Adipose tissue (tissue), 3 donors: ENCODE data around the gene NHS. TPM values are rescaled to one million over a fixed set of nuclear protein-coding genes. Genes with fewer than 3 reads are reported as not detected.

ENCODE experiments used
- H3K27ac ChIP-seq: one replicate; pipeline ENCODE4 v1.5.1; 2013; ENCODE audit warnings: low read depth, low read length
- WGBS, 3 donors: extraction: QIAGEN DNeasy Blood & Tissue Kit; methylation state at CpG; one replicate each; pipeline ENCODE4 v1.1.7; 2013; 5-methylcytosine and 5-hydroxymethylcytosine counted together
- polyA plus RNA-seq, 3 donors: library from polyadenylated mRNA; stranded (reverse); fragments of 200-250 nt; gene quantifications; one replicate each; pipeline ENCODE4 v1.2.3, GENCODE V29; 2013
- donor health status: healthy with polysubstance abuse.
- donor health status: Bipolar disorder and iron deficiency.
- donor health status: healthy.

Gene NHS
- polyA plus RNA-seq, 3 donors, result 0.24 to 2.0 (median 1.8) TPM

GRCh38 chrX:17747692-17748091 lies 372.7 kb downstream of the NHS start:
- WGBS, 3 donors, result 80 to 97% (median 95%) methylated on average over 5 of the region's 5 CpGs
- no peak overlapping the region for H3K27ac ChIP-seq

GRCh38 chrX:17748684-17749083 lies 373.7 kb downstream of the NHS start:
- no peak overlapping the region for H3K27ac ChIP-seq
- 23 to 87% (median 86%) methylated on average over 5 of the region's 5 CpGs for WGBS, 3 donors

GRCh38 chrX:17750436-17750835 lies 375.4 kb downstream of the NHS start:
- 69 to 85% (median 83%) methylated on average over 3 of the region's 3 CpGs for WGBS, 3 donors
- no peak overlapping the region for H3K27ac ChIP-seq

GRCh38 chrX:17758382-17758781 lies 383.4 kb downstream of the NHS start:
- 70 to 85% (median 79%) methylated on average over 2 of the region's 2 CpGs for WGBS, 3 donors
- no peak overlapping the region for H3K27ac ChIP-seq

- no peak overlapping the region for H3K27ac ChIP-seq
- WGBS, 3 donors, result 63 to 83% (median 67%) methylated on average over 1 of the region's 1 CpG
Measured at GRCh38 chrX:17759990-17760389, 385.0 kb downstream of the NHS start.

- no peak overlapping the region for H3K27ac ChIP-seq
- 15 to 33% (median 25%) methylated on average over 1 of the region's 1 CpG for WGBS, 3 donors
Measured at GRCh38 chrX:17767734-17768133, 392.7 kb downstream of the NHS start.

- WGBS, 3 donors, result 51 to 85% (median 81%) methylated on average over 5 of the region's 5 CpGs
- H3K27ac ChIP-seq, result no peak overlapping the region
Measured at GRCh38 chrX:17768997-17769396, 394.0 kb downstream of the NHS start.

- WGBS, 3 donors, result 57 to 74% (median 71%) methylated on average over 3 of the region's 3 CpGs
- H3K27ac ChIP-seq, result no peak overlapping the region
Measured at GRCh38 chrX:17769701-17770269, 394.8 kb downstream of the NHS start.

GRCh38 chrX:17773221-17773876 lies 398.3 kb downstream of the NHS start:
- WGBS, 3 donors, result 69 to 77% (median 71%) methylated on average over 8 of the region's 8 CpGs
- no peak overlapping the region for H3K27ac ChIP-seq

GRCh38 chrX:17774053-17774452 lies 399.1 kb downstream of the NHS start:
- 79 to 85% (median 80%) methylated on average over 1 of the region's 1 CpG for WGBS, 3 donors
- H3K27ac ChIP-seq, result no peak overlapping the region

GRCh38 chrX:17778997-17779396 lies 404.0 kb downstream of the NHS start:
- 31 to 53% (median 38%) methylated on average over 2 of the region's 2 CpGs for WGBS, 3 donors
- H3K27ac ChIP-seq, result no peak overlapping the region

GRCh38 chrX:17779434-17779833 lies 404.4 kb downstream of the NHS start:
- 79 to 92% (median 86%) methylated on average over 4 of the region's 4 CpGs for WGBS, 3 donors
- no peak overlapping the region for H3K27ac ChIP-seq
